H1 (cell line): ENCODE measurements around the gene CDCA7. TPM values are rescaled to one million over a fixed set of nuclear protein-coding genes. Genes with fewer than 3 reads are reported as not detected.

ENCODE experiments used
- RFX5 ChIP-seq: IDR thresholded peaks from 2 replicates; pipeline ENCODE4 v1.6.1; 2011; ENCODE audit warnings: low read depth, low read length, improper control_type of control experiment, borderline replicate concordance
- RXRA ChIP-seq: IDR thresholded peaks from 2 replicates; pipeline ENCODE4 v1.6.1; 2011; ENCODE audit warnings: low read depth, mild to moderate bottlenecking, low read length, moderate library complexity; ENCODE audit not compliant: insufficient read depth
- SP1 ChIP-seq: IDR thresholded peaks from 2 replicates; pipeline ENCODE4 v1.6.1; 2011; ENCODE audit warnings: low read depth, low read length
- SRF ChIP-seq: IDR thresholded peaks from 2 replicates; pipeline ENCODE4 v1.6.1; 2011; ENCODE audit warnings: mild to moderate bottlenecking, low read depth, low read length, moderate library complexity
- SUZ12 ChIP-seq: fragments of 200-600 bp; sonication (generic); IDR thresholded peaks from 2 replicates; pipeline ENCODE4 v1.6.1; 2012; ENCODE audit warnings: mild to moderate bottlenecking, inconsistent platforms, low read length, moderate library complexity, mixed read lengths
- YY1 ChIP-seq: IDR thresholded peaks from 2 replicates; pipeline ENCODE4 v1.6.1; 2011; ENCODE audit warnings: low read depth, mild to moderate bottlenecking, low read length
- polyA plus RNA-seq, 7 experiments: library from polyadenylated mRNA; depleted of rRNA in 3 of 7; stranded (reverse) in 5 of 7; unstranded in 2 of 7; fragments of >200 nt in 5 of 7; fragments of 200-250 nt in 2 of 7; gene quantifications; 1 replicate in 5 of 7; 2 replicates in 1 of 7; 4 replicates in 1 of 7; pipeline versions ENCODE4 v1.2.1 to v1.2.3, GENCODE V29; 2011 to 2013; ENCODE audit warnings: missing spikeins in 2 of 7, mixed read lengths in 2 of 7
- total RNA-seq: library from RNA; stranded (reverse); fragmentation: NEBNext Ultra II Directional; extraction: Animal tissue kit (Norgen Biotek cat#: 25700); gene quantifications from 2 replicates; pipeline ENCODE4 v1.2.1, GENCODE V29; 2021
- TF ChIP-seq, protein P1 (sequence below): fragments of 300-600 bp; sonication (generic); IDR thresholded peaks from 2 replicates; pipeline ENCODE4 v1.7.1; 2012; ENCODE audit warnings: low read length, moderate library complexity, mild to moderate bottlenecking, inconsistent platforms; ENCODE audit not compliant: insufficient replicate concordance

The CDCA7 gene
- total and polyA plus RNA-seq, 2 of the 8 experiments (the other 6 are each of a cell fraction or from before 2014, with no cell fraction given), result 64.4 to 80.4 TPM

DNA sequence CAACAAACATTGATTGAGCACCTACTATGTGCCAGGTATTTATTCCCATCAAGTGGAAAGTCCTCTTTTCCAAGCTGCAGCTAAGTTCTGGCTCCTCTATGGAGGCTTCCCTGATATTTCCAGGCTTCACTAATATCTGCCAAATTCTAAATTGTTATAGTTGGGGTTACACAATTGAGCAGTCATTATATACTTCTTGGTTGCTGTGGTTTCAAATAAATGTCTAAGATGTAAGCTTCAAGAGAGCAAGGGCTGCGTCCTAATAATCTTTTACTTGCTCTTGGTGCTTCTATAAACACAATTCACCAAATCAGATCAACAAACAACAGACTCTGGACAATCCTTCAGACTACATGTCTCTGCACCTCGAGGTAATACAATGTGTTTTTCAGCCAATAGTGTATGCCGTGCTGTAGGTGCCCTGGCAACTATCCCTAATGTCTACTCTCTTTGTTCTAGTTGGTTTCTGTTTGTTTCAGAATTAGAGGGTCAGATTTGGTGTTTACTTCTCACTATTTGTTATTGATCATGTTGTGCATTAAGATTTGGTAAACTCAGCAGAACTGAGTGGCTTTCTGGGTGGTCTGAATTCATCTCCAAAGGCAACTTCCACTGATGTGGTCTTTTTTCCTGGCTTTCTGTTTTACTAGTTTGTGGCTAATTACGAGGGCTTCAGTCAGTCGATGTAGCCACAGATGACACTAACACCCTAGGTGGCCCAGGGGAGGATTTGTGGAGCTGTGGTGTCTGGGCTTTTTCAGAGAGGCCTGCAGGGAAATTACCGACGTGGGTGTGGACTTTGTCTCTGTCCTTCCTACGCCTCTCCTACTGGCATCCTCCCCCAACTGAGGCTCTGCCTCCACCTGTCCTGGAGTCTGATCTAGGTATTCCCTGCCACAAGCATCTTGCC lies 50.4 kb downstream of the CDCA7 start (continued):
- TF ChIP-seq RFX5 (no peak), RXRA (no peak), SP1 (no peak), SRF (no peak), YY1 (no peak), SUZ12 (no peak)
- TF ChIP-seq, protein P1, sequence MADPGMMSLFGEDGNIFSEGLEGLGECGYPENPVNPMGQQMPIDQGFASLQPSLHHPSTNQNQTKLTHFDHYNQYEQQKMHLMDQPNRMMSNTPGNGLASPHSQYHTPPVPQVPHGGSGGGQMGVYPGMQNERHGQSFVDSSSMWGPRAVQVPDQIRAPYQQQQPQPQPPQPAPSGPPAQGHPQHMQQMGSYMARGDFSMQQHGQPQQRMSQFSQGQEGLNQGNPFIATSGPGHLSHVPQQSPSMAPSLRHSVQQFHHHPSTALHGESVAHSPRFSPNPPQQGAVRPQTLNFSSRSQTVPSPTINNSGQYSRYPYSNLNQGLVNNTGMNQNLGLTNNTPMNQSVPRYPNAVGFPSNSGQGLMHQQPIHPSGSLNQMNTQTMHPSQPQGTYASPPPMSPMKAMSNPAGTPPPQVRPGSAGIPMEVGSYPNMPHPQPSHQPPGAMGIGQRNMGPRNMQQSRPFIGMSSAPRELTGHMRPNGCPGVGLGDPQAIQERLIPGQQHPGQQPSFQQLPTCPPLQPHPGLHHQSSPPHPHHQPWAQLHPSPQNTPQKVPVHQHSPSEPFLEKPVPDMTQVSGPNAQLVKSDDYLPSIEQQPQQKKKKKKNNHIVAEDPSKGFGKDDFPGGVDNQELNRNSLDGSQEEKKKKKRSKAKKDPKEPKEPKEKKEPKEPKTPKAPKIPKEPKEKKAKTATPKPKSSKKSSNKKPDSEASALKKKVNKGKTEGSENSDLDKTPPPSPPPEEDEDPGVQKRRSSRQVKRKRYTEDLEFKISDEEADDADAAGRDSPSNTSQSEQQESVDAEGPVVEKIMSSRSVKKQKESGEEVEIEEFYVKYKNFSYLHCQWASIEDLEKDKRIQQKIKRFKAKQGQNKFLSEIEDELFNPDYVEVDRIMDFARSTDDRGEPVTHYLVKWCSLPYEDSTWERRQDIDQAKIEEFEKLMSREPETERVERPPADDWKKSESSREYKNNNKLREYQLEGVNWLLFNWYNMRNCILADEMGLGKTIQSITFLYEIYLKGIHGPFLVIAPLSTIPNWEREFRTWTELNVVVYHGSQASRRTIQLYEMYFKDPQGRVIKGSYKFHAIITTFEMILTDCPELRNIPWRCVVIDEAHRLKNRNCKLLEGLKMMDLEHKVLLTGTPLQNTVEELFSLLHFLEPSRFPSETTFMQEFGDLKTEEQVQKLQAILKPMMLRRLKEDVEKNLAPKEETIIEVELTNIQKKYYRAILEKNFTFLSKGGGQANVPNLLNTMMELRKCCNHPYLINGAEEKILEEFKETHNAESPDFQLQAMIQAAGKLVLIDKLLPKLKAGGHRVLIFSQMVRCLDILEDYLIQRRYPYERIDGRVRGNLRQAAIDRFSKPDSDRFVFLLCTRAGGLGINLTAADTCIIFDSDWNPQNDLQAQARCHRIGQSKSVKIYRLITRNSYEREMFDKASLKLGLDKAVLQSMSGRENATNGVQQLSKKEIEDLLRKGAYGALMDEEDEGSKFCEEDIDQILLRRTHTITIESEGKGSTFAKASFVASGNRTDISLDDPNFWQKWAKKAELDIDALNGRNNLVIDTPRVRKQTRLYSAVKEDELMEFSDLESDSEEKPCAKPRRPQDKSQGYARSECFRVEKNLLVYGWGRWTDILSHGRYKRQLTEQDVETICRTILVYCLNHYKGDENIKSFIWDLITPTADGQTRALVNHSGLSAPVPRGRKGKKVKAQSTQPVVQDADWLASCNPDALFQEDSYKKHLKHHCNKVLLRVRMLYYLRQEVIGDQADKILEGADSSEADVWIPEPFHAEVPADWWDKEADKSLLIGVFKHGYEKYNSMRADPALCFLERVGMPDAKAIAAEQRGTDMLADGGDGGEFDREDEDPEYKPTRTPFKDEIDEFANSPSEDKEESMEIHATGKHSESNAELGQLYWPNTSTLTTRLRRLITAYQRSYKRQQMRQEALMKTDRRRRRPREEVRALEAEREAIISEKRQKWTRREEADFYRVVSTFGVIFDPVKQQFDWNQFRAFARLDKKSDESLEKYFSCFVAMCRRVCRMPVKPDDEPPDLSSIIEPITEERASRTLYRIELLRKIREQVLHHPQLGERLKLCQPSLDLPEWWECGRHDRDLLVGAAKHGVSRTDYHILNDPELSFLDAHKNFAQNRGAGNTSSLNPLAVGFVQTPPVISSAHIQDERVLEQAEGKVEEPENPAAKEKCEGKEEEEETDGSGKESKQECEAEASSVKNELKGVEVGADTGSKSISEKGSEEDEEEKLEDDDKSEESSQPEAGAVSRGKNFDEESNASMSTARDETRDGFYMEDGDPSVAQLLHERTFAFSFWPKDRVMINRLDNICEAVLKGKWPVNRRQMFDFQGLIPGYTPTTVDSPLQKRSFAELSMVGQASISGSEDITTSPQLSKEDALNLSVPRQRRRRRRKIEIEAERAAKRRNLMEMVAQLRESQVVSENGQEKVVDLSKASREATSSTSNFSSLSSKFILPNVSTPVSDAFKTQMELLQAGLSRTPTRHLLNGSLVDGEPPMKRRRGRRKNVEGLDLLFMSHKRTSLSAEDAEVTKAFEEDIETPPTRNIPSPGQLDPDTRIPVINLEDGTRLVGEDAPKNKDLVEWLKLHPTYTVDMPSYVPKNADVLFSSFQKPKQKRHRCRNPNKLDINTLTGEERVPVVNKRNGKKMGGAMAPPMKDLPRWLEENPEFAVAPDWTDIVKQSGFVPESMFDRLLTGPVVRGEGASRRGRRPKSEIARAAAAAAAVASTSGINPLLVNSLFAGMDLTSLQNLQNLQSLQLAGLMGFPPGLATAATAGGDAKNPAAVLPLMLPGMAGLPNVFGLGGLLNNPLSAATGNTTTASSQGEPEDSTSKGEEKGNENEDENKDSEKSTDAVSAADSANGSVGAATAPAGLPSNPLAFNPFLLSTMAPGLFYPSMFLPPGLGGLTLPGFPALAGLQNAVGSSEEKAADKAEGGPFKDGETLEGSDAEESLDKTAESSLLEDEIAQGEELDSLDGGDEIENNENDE, result no peak
